Prostate gland (tissue), 2 donors: ENCODE results near the gene NAV2.

Experiments used
- POLR2A ChIP-seq: fragments of 450-650 bp; IDR thresholded peaks from one replicate; pipeline ENCODE4 v1.6.1; 2016; ENCODE audit warnings: antibody characterized with exemption, mild to moderate bottlenecking
- TF ChIP-seq, protein P1 (sequence below), 4 experiments: fragments of 200-600 bp in 2 of 4; fragments of 450-650 bp in 2 of 4; sonication (generic) in 2 of 4; IDR thresholded peaks; 1 replicate in 3 of 4; 2 replicates in 1 of 4; pipeline ENCODE4 v1.5.1; 2016 to 2019; ENCODE audit warnings: antibody characterized with exemption in 4 of 4, mild to moderate bottlenecking in 2 of 4, moderate library complexity in 2 of 4

DNA sequence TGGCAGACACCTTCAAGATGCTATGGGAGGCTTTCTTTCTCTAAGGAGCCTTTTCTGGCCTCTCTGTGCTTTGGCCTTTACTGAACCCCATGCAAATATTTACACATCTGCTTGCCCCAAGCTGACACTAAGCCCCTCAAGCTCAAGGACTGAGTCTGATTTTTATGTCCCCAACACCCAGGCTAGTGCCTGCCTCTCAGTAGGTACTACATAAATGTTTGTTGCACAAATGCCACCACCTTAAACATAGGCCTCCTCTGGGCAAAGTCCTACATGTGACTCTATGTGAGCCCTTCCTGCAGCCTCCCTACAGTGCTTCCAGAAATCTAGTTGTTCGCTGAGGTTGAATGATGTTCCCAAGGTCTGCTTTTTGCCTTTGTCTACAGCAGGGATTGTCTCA, 260.0 kb downstream of the NAV2 start:
- TF ChIP-seq, protein P1, sequence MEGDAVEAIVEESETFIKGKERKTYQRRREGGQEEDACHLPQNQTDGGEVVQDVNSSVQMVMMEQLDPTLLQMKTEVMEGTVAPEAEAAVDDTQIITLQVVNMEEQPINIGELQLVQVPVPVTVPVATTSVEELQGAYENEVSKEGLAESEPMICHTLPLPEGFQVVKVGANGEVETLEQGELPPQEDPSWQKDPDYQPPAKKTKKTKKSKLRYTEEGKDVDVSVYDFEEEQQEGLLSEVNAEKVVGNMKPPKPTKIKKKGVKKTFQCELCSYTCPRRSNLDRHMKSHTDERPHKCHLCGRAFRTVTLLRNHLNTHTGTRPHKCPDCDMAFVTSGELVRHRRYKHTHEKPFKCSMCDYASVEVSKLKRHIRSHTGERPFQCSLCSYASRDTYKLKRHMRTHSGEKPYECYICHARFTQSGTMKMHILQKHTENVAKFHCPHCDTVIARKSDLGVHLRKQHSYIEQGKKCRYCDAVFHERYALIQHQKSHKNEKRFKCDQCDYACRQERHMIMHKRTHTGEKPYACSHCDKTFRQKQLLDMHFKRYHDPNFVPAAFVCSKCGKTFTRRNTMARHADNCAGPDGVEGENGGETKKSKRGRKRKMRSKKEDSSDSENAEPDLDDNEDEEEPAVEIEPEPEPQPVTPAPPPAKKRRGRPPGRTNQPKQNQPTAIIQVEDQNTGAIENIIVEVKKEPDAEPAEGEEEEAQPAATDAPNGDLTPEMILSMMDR (IDR thresholded peaks at IDR 0.05), result no peak
- no peak for TF ChIP-seq POLR2A
